Upper lobe of left lung (tissue), 6 donors: ENCODE data around the gene COL11A2. TPM values are rescaled to one million over a fixed set of nuclear protein-coding genes. Genes with fewer than 3 reads are reported as not detected.

Experiments used
- ATAC-seq, 2 donors: fragments of 200-7000 bp; cut with Tn5 transposase; one replicate each; pipeline ENCODE4 v1.9.1; 2022; ENCODE audit warnings: mild to moderate bottlenecking in 2 of 2, moderate library complexity in 2 of 2; ENCODE audit not compliant: low FRiP score in 2 of 2
- DNase-seq, 2 donors: peaks; one replicate each; pipeline ENCODE4 v3.0.0-alpha.2; 2019 to 2020
- H3K27ac ChIP-seq, 4 donors: fragments of 200-600 bp; sonication (generic); one replicate each; pipeline ENCODE4 v1.5.1; 2016 to 2019
- H3K27me3 ChIP-seq, 4 donors: fragments of 200-600 bp; sonication (generic); one replicate each; pipeline ENCODE4 v1.5.1; 2017 to 2019
- H3K36me3 ChIP-seq, 4 donors: fragments of 200-600 bp; sonication (generic); one replicate each; pipeline ENCODE4 v1.5.1; 2016 to 2019
- H3K4me1 ChIP-seq, 4 donors: fragments of 200-600 bp; sonication (generic); one replicate each; pipeline ENCODE4 v1.5.1; 2018 to 2019
- H3K4me3 ChIP-seq, 4 donors: fragments of 200-600 bp; sonication (generic); one replicate each; pipeline ENCODE4 v1.5.1; 2017 to 2019; ENCODE audit warnings: mild to moderate bottlenecking in 2 of 4, moderate library complexity in 1 of 4
- H3K9me3 ChIP-seq, 4 donors: fragments of 200-600 bp; sonication (generic); one replicate each; pipeline ENCODE4 v1.5.1; 2018 to 2019
- CTCF ChIP-seq, 6 experiments: fragments of 450-650 bp in 4 of 6; fragments of 200-600 bp in 2 of 6; sonication (generic) in 2 of 6; IDR thresholded peaks; one replicate each; pipeline ENCODE4 v1.5.1; 2016 to 2019; ENCODE audit warnings: antibody characterized with exemption in 6 of 6
- EP300 ChIP-seq, 4 donors: sonication (generic); formaldehyde crosslinking; IDR thresholded peaks; one replicate each; pipeline ENCODE4 v1.5.1; 2017; ENCODE audit warnings: antibody characterized with exemption in 4 of 4, control low read depth in 2 of 4
- POLR2A ChIP-seq, 4 donors: fragments of 450-650 bp; IDR thresholded peaks; one replicate each; pipeline ENCODE4 v1.5.1; 2016 to 2017; ENCODE audit warnings: antibody characterized with exemption in 4 of 4, mild to moderate bottlenecking in 2 of 4
- POLR2AphosphoS5 ChIP-seq, 2 donors: sonication (generic); formaldehyde crosslinking; IDR thresholded peaks; one replicate each; pipeline ENCODE4 v1.5.1; 2017; ENCODE audit warnings: antibody characterized with exemption in 2 of 2
- WGBS, 2 donors: methylation state at CpG; one replicate each; pipeline ENCODE4 v1.1.5; 2017 to 2018; 5-methylcytosine and 5-hydroxymethylcytosine counted together
- total RNA-seq, 6 donors: library from RNA; depleted of rRNA in 4 of 6; stranded (reverse); fragments of >200 nt in 4 of 6; gene quantifications; one replicate each; pipeline versions ENCODE4 v1.1.0 to v1.2.1, GENCODE V29; 2016 to 2021
- donor health status: DM: no; HTN: no; CAD: no; lungs with moderate emphysema.
- donor health status: DM: no; HTN: yes; CAD: no; lungs with severe emphysema.

Gene COL11A2
- total RNA-seq, 6 donors from 2014 or later: 0.20 to 2.1 (median 0.74) TPM

GRCh38 chr6:33215271-33216116 is 23.2 kb upstream of the COL11A2 start:
- 73 to 83% methylated on average over 6 to 8 of the region's 9 CpGs for WGBS, 2 donors
- H3K4me3 ChIP-seq: no peak overlapping the region
- H3K27ac ChIP-seq: no peak overlapping the region
- H3K27me3 ChIP-seq: no peaks in the 10 kb centered on the region
- H3K4me1 ChIP-seq: peaks cover 15 to 18% (median 17%) of the 10 kb centered on the region in 4 donors
- ATAC-seq (no peak), DNase-seq (no peak)
- TF ChIP-seq CTCF (IDR thresholded peaks at IDR 0.05) (no peak), POLR2A (IDR thresholded peaks at IDR 0.05) (no peak), POLR2AphosphoS5 (IDR thresholded peaks at IDR 0.05) (no peak), EP300 (IDR thresholded peaks at IDR 0.05) (no peak)
- H3K36me3 ChIP-seq: peaks cover 0 to 13% (median 6%) of the 10 kb centered on the region in 4 donors
- H3K9me3 ChIP-seq: no peaks in the 10 kb centered on the region

- H3K9me3 ChIP-seq: no peaks in the 10 kb centered on the region
- no peak for ATAC-seq
- H3K4me1 ChIP-seq: peaks cover 16 to 23% (median 19%) of the 10 kb centered on the region in 4 donors
- WGBS, 2 donors: 21 to 23% methylated on average over 9 of the region's 9 CpGs
- H3K4me3 ChIP-seq: peak overlapping the region in 3 of 4 donors; percentile 38 to 50 (median 42)
- no peak for DNase-seq
- H3K27ac ChIP-seq: peak overlapping the region in 1 of 4 donors; percentile 48
- no peaks in the 10 kb centered on the region for H3K27me3 ChIP-seq
- no peak for TF ChIP-seq EP300 (IDR thresholded peaks at IDR 0.05)
- no peak for TF ChIP-seq CTCF (IDR thresholded peaks at IDR 0.05)
- TF ChIP-seq POLR2A (IDR thresholded peaks at IDR 0.05): no peak
- no peak for TF ChIP-seq POLR2AphosphoS5 (IDR thresholded peaks at IDR 0.05)
- peaks cover 0 to 24% (median 12%) of the 10 kb centered on the region in 4 donors for H3K36me3 ChIP-seq
Measured at GRCh38 chr6:33213989-33214335, 21.7 kb upstream of the COL11A2 start.

GRCh38 chr6:33213166-33213988 is 21.1 kb upstream of the COL11A2 start:
- ATAC-seq: peak; percentile 13 to 34
- Histone ChIP-seq H3K4me3 (peak overlapping the region; percentile 13 to 50 (median 40)), H3K9me3 (no peaks in the 10 kb centered on the region), H3K27me3 (no peaks in the 10 kb centered on the region), H3K36me3 (peaks cover 0 to 24% (median 12%) of the 10 kb centered on the region in 4 donors), H3K27ac (peak overlapping the region in 2 of 4 donors; percentile 37 to 48), H3K4me1 (peaks cover 19 to 27% (median 23%) of the 10 kb centered on the region in 4 donors)
- TF ChIP-seq EP300 (IDR thresholded peaks at IDR 0.05): no peak
- peak in 1 of 4 donors; percentile 45 for TF ChIP-seq POLR2A (IDR thresholded peaks at IDR 0.05)
- WGBS, 2 donors: 2 to 4% methylated on average over 28 to 43 of the region's 43 CpGs
- peak in 1 of 2 donors; percentile 86 for DNase-seq

- H3K36me3 ChIP-seq: peaks cover 0 to 24% (median 12%) of the 10 kb centered on the region in 4 donors
- no peaks in the 10 kb centered on the region for H3K27me3 ChIP-seq
- 6 to 10% methylated on average over 6 of the region's 6 CpGs for WGBS, 2 donors
- peaks cover 19 to 28% (median 23%) of the 10 kb centered on the region in 4 donors for H3K4me1 ChIP-seq
- TF ChIP-seq POLR2AphosphoS5 (IDR thresholded peaks at IDR 0.05) (no peak), CTCF (IDR thresholded peaks at IDR 0.05) (no peak), POLR2A (IDR thresholded peaks at IDR 0.05) (no peak), EP300 (IDR thresholded peaks at IDR 0.05) (no peak)
- no peak for ATAC-seq
- no peaks in the 10 kb centered on the region for H3K9me3 ChIP-seq
- H3K4me3 ChIP-seq: peak overlapping the region; percentile 13 to 50 (median 40)
- peak overlapping the region in 2 of 4 donors; percentile 37 to 48 for H3K27ac ChIP-seq
- DNase-seq: no peak
Measured at GRCh38 chr6:33212857-33213165, 20.5 kb upstream of the COL11A2 start.
